ENCODE results near the gene PDE1A.

PDE1A gene

DNA sequence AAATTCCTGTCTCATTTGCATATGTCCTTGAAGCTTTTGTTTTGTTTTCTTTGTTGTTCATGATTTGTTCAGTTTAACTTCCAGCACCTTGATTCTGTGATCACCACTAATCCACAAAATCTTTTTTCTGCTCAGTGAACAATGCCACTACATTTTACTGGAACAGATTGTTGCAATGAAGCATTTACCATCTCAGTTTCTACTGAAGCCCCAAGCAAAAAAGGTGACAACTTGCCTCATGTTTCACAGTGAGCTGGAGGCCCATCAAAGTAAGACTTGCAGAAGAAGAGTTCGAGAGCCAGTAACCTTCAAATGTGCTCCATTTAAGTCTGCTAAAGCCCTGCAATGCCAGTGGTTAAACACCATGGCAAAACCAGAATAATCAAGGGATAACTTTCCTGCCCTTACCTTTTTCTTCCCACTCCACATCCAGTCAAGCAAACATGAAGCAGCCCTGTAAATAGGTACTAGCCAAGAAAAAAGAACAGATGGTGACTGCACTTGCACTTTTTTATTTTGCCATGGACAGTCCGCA is 25.7 kb upstream of the PDE1A start:
- TF ChIP-seq, protein P1, sequence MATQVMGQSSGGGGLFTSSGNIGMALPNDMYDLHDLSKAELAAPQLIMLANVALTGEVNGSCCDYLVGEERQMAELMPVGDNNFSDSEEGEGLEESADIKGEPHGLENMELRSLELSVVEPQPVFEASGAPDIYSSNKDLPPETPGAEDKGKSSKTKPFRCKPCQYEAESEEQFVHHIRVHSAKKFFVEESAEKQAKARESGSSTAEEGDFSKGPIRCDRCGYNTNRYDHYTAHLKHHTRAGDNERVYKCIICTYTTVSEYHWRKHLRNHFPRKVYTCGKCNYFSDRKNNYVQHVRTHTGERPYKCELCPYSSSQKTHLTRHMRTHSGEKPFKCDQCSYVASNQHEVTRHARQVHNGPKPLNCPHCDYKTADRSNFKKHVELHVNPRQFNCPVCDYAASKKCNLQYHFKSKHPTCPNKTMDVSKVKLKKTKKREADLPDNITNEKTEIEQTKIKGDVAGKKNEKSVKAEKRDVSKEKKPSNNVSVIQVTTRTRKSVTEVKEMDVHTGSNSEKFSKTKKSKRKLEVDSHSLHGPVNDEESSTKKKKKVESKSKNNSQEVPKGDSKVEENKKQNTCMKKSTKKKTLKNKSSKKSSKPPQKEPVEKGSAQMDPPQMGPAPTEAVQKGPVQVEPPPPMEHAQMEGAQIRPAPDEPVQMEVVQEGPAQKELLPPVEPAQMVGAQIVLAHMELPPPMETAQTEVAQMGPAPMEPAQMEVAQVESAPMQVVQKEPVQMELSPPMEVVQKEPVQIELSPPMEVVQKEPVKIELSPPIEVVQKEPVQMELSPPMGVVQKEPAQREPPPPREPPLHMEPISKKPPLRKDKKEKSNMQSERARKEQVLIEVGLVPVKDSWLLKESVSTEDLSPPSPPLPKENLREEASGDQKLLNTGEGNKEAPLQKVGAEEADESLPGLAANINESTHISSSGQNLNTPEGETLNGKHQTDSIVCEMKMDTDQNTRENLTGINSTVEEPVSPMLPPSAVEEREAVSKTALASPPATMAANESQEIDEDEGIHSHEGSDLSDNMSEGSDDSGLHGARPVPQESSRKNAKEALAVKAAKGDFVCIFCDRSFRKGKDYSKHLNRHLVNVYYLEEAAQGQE (IDR thresholded peaks at IDR 0.05; ENCODE audit: insufficient replicate concordance, low read depth) = no peak
- no peak overlapping the region for H3K27ac ChIP-seq (replicated peaks)
- H3K27me3 ChIP-seq (ENCODE audit: insufficient read depth, poor library complexity, severe bottlenecking) = no peaks in the 10 kb centered on the region
- no peak overlapping the region for H3K4me3 ChIP-seq (replicated peaks; ENCODE audit: insufficient read depth, low read length)
- no peak for DNase-seq (ENCODE audit: low read depth in 1 of 2, low spot score in 1 of 2)

DNA sequence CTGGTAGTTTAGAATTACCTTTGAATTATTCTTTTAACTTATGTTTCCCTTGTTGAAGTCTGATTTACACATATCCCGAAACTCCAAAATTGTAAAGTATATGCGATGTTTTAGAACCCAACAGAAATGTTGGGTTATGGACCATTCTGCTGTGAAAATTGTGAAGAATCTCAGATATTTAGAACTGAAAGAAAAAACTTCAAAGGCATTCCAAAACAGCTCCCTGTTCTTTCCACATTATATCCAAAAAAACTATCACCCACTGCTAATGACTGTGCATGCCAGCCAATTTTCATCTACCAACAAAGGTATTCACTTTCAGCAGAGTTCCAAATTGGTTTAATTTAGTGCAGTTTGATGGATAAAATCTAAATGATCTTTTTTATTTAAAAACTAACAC is 21.5 kb upstream of the PDE1A start:
- TF ChIP-seq GABPA (IDR thresholded peaks at IDR 0.05; ENCODE audit: low read depth) = no peak
- TF ChIP-seq, protein P2, sequence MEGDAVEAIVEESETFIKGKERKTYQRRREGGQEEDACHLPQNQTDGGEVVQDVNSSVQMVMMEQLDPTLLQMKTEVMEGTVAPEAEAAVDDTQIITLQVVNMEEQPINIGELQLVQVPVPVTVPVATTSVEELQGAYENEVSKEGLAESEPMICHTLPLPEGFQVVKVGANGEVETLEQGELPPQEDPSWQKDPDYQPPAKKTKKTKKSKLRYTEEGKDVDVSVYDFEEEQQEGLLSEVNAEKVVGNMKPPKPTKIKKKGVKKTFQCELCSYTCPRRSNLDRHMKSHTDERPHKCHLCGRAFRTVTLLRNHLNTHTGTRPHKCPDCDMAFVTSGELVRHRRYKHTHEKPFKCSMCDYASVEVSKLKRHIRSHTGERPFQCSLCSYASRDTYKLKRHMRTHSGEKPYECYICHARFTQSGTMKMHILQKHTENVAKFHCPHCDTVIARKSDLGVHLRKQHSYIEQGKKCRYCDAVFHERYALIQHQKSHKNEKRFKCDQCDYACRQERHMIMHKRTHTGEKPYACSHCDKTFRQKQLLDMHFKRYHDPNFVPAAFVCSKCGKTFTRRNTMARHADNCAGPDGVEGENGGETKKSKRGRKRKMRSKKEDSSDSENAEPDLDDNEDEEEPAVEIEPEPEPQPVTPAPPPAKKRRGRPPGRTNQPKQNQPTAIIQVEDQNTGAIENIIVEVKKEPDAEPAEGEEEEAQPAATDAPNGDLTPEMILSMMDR (IDR thresholded peaks at IDR 0.05; ENCODE audit: insufficient read depth, low read length) = no peak
- TF ChIP-seq, protein P1 (IDR thresholded peaks at IDR 0.05; ENCODE audit: insufficient replicate concordance, low read depth) = no peak
- TF ChIP-seq POLR2AphosphoS5 (IDR thresholded peaks at IDR 0.05; ENCODE audit: low read depth) = no peak
- Histone ChIP-seq H3K27ac (replicated peaks) (no peak overlapping the region), H3K27me3 (ENCODE audit: insufficient read depth, poor library complexity, severe bottlenecking) (no peaks in the 10 kb centered on the region), H3K4me3 (replicated peaks; ENCODE audit: insufficient read depth, low read length) (no peak overlapping the region)
- DNase-seq (ENCODE audit: low read depth in 1 of 2, low spot score in 1 of 2) = no peak

DNA sequence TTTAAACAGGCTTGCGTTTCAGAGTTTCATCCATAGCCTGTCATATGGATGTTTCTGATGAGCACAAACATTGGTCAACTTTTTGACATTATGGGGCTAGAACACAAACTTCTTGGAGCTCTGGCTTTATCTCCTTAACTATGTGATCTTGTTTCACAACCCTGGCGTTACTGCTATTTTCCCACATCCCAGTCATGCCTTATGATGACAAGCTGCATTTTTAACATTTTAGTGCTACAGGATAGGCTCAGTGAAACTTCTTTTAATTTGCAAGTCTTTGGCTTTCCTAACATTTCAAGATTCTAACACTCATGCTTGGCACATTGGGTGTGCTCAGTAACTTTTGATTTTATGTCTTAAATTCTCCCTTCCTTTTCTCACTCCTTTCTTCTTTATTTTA is 21.0 kb upstream of the PDE1A start:
- no peak for TF ChIP-seq POLR2AphosphoS5 (IDR thresholded peaks at IDR 0.05; ENCODE audit: low read depth)
- no peak for TF ChIP-seq GABPA (IDR thresholded peaks at IDR 0.05; ENCODE audit: low read depth)
- TF ChIP-seq, protein P1 (IDR thresholded peaks at IDR 0.05; ENCODE audit: insufficient replicate concordance, low read depth) = no peak
- no peak for TF ChIP-seq SPI1 (IDR thresholded peaks at IDR 0.05; ENCODE audit: borderline replicate concordance, low read depth)
- TF ChIP-seq, protein P2 (IDR thresholded peaks at IDR 0.05; ENCODE audit: insufficient read depth, low read length) = no peak
- DNase-seq (ENCODE audit: low read depth in 1 of 2, low spot score in 1 of 2) = no peak
- H3K27ac ChIP-seq (replicated peaks) = no peak overlapping the region
- H3K4me3 ChIP-seq (replicated peaks; ENCODE audit: insufficient read depth, low read length) = no peak overlapping the region
- no peaks in the 10 kb centered on the region for H3K27me3 ChIP-seq (ENCODE audit: insufficient read depth, poor library complexity, severe bottlenecking)

DNA sequence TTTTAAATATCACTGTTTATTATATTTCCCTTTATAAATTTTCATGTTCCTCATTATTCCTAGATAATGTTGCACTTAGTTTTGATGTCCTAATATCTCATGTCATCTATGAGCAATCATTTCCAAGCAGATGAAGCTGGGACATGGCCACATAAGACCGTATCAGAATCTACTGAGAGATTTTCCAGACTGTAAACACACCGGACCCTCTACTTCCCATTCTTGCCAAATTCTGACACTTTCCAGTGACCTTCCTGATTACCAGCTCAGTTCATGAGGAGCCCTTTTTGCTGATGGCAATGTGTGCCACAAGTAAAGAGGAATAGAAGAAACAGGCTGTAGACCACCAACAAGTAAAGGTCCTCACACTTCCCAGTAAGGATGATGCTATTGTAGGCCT is 20.3 kb upstream of the PDE1A start:
- no peak for DNase-seq (ENCODE audit: low read depth in 1 of 2, low spot score in 1 of 2)
- Histone ChIP-seq H3K27me3 (ENCODE audit: insufficient read depth, poor library complexity, severe bottlenecking) (no peaks in the 10 kb centered on the region), H3K4me3 (replicated peaks; ENCODE audit: insufficient read depth, low read length) (no peak overlapping the region), H3K27ac (replicated peaks) (no peak overlapping the region)
- TF ChIP-seq, protein P1 (IDR thresholded peaks at IDR 0.05; ENCODE audit: insufficient replicate concordance, low read depth) = no peak
- no peak for TF ChIP-seq POLR2AphosphoS5 (IDR thresholded peaks at IDR 0.05; ENCODE audit: low read depth)
- no peak for TF ChIP-seq GABPA (IDR thresholded peaks at IDR 0.05; ENCODE audit: low read depth)
- no peak for TF ChIP-seq SPI1 (IDR thresholded peaks at IDR 0.05; ENCODE audit: borderline replicate concordance, low read depth)
- TF ChIP-seq, protein P2 (IDR thresholded peaks at IDR 0.05; ENCODE audit: insufficient read depth, low read length) = no peak

Data from HL-60 (cell line).